PC-3 (cell line): ENCODE measurements around the gene FLOT1. TPM values are rescaled to one million over a fixed set of nuclear protein-coding genes. Genes with fewer than 3 reads are reported as not detected.

Experiments used
- ATAC-seq: fragments of 200-7000 bp; cut with Tn5 transposase; 2 replicates; pipeline ENCODE4 v1.9.1; 2020; ENCODE audit warnings: mild to moderate bottlenecking, moderate library complexity
- BruUV-seq: library from RNA; stranded (reverse); fragments of 400-500 nt; replicated peaks from 2 replicates; lab custom pipeline; 2021; lab: Mats Ljungman, UMichigan
- CTCF ChIA-PET: fragments of 300-600 bp; sonication (Branson Sonifier 250); formaldehyde crosslinking; loops from one replicate; lab custom pipeline; 2022; ENCODE audit warnings: antibody characterized with exemption; lab: Charles Lee
- POLR2A ChIA-PET: fragments of 300-600 bp; sonication (Branson Sonifier 250); formaldehyde crosslinking; loops from one replicate; lab custom pipeline; 2022; ENCODE audit warnings: antibody characterized with exemption; ENCODE audit not compliant: unreplicated experiment; lab: Charles Lee
- DNase-seq: peaks from one replicate; pipeline ENCODE4 v3.0.0-alpha.2; 2015
- H2AFZ ChIP-seq: fragments of 300-600 bp; sonication (generic); 2 replicates; pipeline ENCODE4 v1.6.0; 2016; ENCODE audit warnings: antibody characterized with exemption, low read length
- H3F3A ChIP-seq: fragments of 300-600 bp; sonication (generic); one replicate; pipeline ENCODE4 v1.6.0; 2017; ENCODE audit warnings: antibody characterized with exemption, low read length, control low read depth, mild to moderate bottlenecking; ENCODE audit not compliant: unreplicated experiment
- H3K27ac ChIP-seq: fragments of 300-600 bp; sonication (generic); 2 replicates; pipeline ENCODE4 v1.5.1; 2016; ENCODE audit warnings: mild to moderate bottlenecking, low read length
- H3K27me3 ChIP-seq: fragments of 300-600 bp; sonication (generic); 2 replicates; pipeline ENCODE4 v1.6.1; 2016; ENCODE audit warnings: low read length, mixed read lengths
- H3K36me3 ChIP-seq: fragments of 300-600 bp; sonication (generic); 2 replicates; pipeline ENCODE4 v1.6.1; 2016; ENCODE audit warnings: low read depth, mixed run types, low read length, mixed read lengths
- H3K4me1 ChIP-seq: fragments of 300-600 bp; sonication (generic); 2 replicates; pipeline ENCODE4 v1.5.1; 2016; ENCODE audit warnings: low read length; ENCODE audit not compliant: insufficient read depth
- H3K4me2 ChIP-seq: fragments of 300-600 bp; sonication (generic); 2 replicates; pipeline ENCODE4 v1.6.0; 2016; ENCODE audit warnings: low read length
- H3K4me3 ChIP-seq: fragments of 300-600 bp; sonication (generic); 2 replicates; pipeline ENCODE4 v1.5.1; 2016; ENCODE audit warnings: mild to moderate bottlenecking, low read length, mixed read lengths
- H3K79me2 ChIP-seq: fragments of 300-600 bp; sonication (generic); 2 replicates; pipeline ENCODE4 v1.6.1; 2017; ENCODE audit warnings: low read length, mixed read lengths
- H3K9ac ChIP-seq: fragments of 300-600 bp; sonication (generic); 2 replicates; pipeline ENCODE4 v1.6.0; 2016; ENCODE audit warnings: mild to moderate bottlenecking, low read length
- H3K9me2 ChIP-seq: fragments of 300-600 bp; sonication (generic); replicated peaks from 2 replicates; pipeline ENCODE4 v1.6.1; 2016; ENCODE audit warnings: mixed run types, low read length, mixed read lengths
- H3K9me3 ChIP-seq: fragments of 300-600 bp; sonication (generic); 2 replicates; pipeline ENCODE4 v1.6.1; 2016; ENCODE audit warnings: low read length, mixed read lengths
- H4K20me1 ChIP-seq: fragments of 300-600 bp; sonication (generic); 2 replicates; pipeline ENCODE4 v1.6.1; 2016; ENCODE audit warnings: low read length, mixed read lengths
- EZH2 ChIP-seq: fragments of 300-600 bp; sonication (generic); IDR thresholded peaks from one replicate; pipeline ENCODE4 v1.6.1; 2017; ENCODE audit warnings: antibody characterized with exemption, mild to moderate bottlenecking, low read length; ENCODE audit not compliant: unreplicated experiment
- EZH2phosphoT487 ChIP-seq: fragments of 300-600 bp; sonication (generic); IDR thresholded peaks from 2 replicates; pipeline ENCODE4 v1.6.1; 2018; ENCODE audit warnings: mild to moderate bottlenecking, antibody characterized with exemption, low read length, borderline replicate concordance
- intact Hi-C: fragments of 100-400 bp; cut with micrococcal nuclease; formaldehyde crosslinking; loops from 2 replicates; pipeline ENCODE4 v1.9.0; 2023
- total RNA-seq: library from RNA; depleted of rRNA; stranded (reverse); fragments of >200 nt; gene quantifications from 2 replicates; pipeline ENCODE4 v1.2.3, GENCODE V29; 2014
- TF ChIP-seq, protein P1 (sequence below): fragments of 300-600 bp; sonication (generic); conservative IDR thresholded peaks from 2 replicates; pipeline ENCODE4 v1.5.1; 2017; ENCODE audit warnings: antibody characterized with exemption, low read depth, mild to moderate bottlenecking, low read length

FLOT1 gene
- total RNA-seq, 1 experiment from 2014 or later: 305 TPM

DNA sequence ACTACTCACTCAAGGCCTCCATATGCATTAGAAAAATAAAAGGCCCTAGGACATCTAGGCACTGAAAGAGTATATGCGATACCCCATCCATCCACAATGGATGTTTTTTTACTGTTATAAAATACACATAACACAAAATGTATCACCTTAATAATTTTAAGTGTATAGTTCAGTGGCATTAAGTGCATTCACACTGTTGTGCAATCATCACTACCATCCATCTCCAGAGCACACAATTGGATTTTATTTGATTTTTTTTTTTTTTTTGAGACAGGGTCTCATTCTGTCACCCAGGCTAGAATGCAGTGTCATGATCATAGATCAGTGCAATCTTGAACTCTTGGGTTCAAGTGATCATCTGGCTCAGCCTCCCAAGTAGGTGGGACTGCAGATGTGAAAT lies 28.2 kb downstream of the FLOT1 start:
- Histone ChIP-seq H2AFZ (no peak overlapping the region), H3K9me2 (no peaks in the 10 kb centered on the region), H3K36me3 (peaks cover 19% of the 10 kb centered on the region), H3K27me3 (no peaks in the 10 kb centered on the region), H3K9ac (no peak overlapping the region), H3K79me2 (peaks cover 35% of the 10 kb centered on the region), H3K4me2 (no peak overlapping the region), H3F3A (no peaks in the 10 kb centered on the region), H4K20me1 (no peaks in the 10 kb centered on the region), H3K4me1 (peaks cover 26% of the 10 kb centered on the region), H3K4me3 (no peak overlapping the region), H3K27ac (no peak overlapping the region), H3K9me3 (no peaks in the 10 kb centered on the region)
- no peak for TF ChIP-seq EZH2
- TF ChIP-seq, protein P1, sequence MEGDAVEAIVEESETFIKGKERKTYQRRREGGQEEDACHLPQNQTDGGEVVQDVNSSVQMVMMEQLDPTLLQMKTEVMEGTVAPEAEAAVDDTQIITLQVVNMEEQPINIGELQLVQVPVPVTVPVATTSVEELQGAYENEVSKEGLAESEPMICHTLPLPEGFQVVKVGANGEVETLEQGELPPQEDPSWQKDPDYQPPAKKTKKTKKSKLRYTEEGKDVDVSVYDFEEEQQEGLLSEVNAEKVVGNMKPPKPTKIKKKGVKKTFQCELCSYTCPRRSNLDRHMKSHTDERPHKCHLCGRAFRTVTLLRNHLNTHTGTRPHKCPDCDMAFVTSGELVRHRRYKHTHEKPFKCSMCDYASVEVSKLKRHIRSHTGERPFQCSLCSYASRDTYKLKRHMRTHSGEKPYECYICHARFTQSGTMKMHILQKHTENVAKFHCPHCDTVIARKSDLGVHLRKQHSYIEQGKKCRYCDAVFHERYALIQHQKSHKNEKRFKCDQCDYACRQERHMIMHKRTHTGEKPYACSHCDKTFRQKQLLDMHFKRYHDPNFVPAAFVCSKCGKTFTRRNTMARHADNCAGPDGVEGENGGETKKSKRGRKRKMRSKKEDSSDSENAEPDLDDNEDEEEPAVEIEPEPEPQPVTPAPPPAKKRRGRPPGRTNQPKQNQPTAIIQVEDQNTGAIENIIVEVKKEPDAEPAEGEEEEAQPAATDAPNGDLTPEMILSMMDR: no peak
- no peak for TF ChIP-seq EZH2phosphoT487
- no peak for DNase-seq
- intact Hi-C loops: no loop called here
- ATAC-seq: no peak
- ChIA-PET POLR2A (no interaction called here), CTCF (no interaction called here)
- no TSS peak for BruUV-seq

DNA sequence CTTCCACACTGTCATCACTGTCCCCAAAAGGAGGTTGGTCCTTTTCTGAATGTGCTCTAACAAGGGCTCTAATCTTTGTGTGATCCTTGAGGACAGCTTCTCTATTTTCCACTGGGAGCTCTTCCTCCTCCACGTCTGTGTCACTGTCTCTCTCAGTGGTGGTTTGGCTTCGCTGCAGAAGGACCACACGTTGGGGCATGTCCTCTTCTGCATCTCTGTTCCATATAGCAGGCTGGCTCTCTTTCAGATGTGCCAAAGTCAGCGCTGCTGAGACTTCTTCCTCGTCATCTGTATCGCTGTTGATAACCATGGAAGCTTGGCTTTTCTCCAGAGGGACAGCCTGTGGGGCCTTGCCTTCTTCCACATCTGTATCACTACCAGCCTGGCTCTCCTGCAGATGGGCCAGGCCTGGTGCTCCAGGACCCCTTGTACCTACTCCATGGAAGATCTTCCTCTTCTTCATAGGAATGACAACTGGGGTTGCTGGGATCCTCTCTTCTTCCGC lies 30.0 kb downstream of the FLOT1 start:
- BruUV-seq: no TSS peak
- ATAC-seq (no peak), DNase-seq (no peak)
- Histone ChIP-seq H3K4me3 (no peak overlapping the region), H3K79me2 (peaks cover 21% of the 10 kb centered on the region), H3K9ac (no peak overlapping the region), H4K20me1 (no peaks in the 10 kb centered on the region), H3K9me2 (no peaks in the 10 kb centered on the region), H3K9me3 (no peaks in the 10 kb centered on the region), H3F3A (no peaks in the 10 kb centered on the region), H3K4me2 (no peak overlapping the region), H3K4me1 (peaks cover 12% of the 10 kb centered on the region), H3K27ac (no peak overlapping the region), H2AFZ (no peak overlapping the region), H3K27me3 (no peaks in the 10 kb centered on the region), H3K36me3 (peaks cover 22% of the 10 kb centered on the region)
- ChIA-PET CTCF (no interaction called here), POLR2A (interaction anchor here (0.6 kb wide), 1 partner anchor 95 kb away, joined by 3 read pairs; the partner anchor contains the start of genes MRPS18B and PPP1R10)
- intact Hi-C loops: no loop called here
- TF ChIP-seq, protein P1: no peak
- no peak for TF ChIP-seq EZH2
- TF ChIP-seq EZH2phosphoT487: no peak

DNA sequence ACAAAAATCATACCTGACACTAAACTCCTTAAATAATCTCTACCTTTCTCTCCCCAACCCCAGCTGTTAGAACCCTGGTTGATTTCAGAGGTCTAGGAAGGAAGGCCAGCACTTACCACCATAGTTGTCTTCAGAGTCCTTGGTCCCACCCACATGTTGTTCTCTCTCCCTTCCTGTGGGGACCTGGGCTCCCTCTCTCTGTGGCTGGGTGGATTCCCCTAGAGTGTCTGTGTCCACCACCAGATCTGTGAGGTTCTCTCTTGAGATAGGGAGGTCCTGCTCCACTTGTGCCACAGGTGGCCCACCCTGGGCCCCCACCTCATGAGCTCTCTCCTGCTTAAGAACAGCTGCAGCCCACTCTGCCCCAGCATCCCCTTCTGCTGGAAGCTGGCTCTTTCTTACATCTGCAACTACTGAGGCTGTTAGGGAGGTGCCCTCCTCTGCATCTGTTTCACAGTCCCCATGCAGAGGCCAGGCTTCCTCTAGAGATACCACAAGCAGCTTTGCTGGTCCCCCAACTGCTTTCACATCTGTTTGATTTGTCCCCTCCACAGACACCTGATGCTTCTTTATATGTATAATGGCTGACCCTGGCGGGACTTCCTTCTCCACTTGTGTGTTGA lies 30.6 kb downstream of the FLOT1 start:
- H3K27ac ChIP-seq: no peak overlapping the region
- peaks cover 12% of the 10 kb centered on the region for H3K4me1 ChIP-seq
- CTCF ChIA-PET: no interaction called here
- POLR2A ChIA-PET: no interaction called here
- H3K9ac ChIP-seq: no peak overlapping the region
- H3K36me3 ChIP-seq: peaks cover 25% of the 10 kb centered on the region
- H3K9me2 ChIP-seq: no peaks in the 10 kb centered on the region
- no peak overlapping the region for H2AFZ ChIP-seq
- no peak overlapping the region for H3K4me2 ChIP-seq
- H3K27me3 ChIP-seq: no peaks in the 10 kb centered on the region
- no peak for DNase-seq
- TF ChIP-seq EZH2phosphoT487: no peak
- no peak for TF ChIP-seq EZH2
- TF ChIP-seq, protein P1: no peak
- H4K20me1 ChIP-seq: no peaks in the 10 kb centered on the region
- no peaks in the 10 kb centered on the region for H3K9me3 ChIP-seq
- no peak overlapping the region for H3K4me3 ChIP-seq
- intact Hi-C loops: no loop called here
- peaks cover 20% of the 10 kb centered on the region for H3K79me2 ChIP-seq
- BruUV-seq: no TSS peak
- no peak for ATAC-seq
- H3F3A ChIP-seq: no peaks in the 10 kb centered on the region
